ENCODE data around the gene MMP14.
A peak's percentile ranks its signal among the peaks of the same experiment; 100 is the strongest.
"Not testable (repeated sequence)": the region's sequence is repeated elsewhere in the genome, so short reads cannot be mapped to it uniquely, and the experiment has no call there.

Gene MMP14

GRCh38 chr14:22836301-22837113 is at the start of gene MMP14:
TSS of gene MMP14 (plus strand) at chr14:22836585. CDS start at chr14:22836818, 233 bp downstream.
- DNase-seq, result peak; percentile 88

GRCh38 chr14:22786685-22787084 is 49.7 kb upstream of the MMP14 start:
- no peak for DNase-seq

GRCh38 chr14:22791301-22791700 is 45.1 kb upstream of the MMP14 start:
- DNase-seq, result peak; percentile 88

- no peak for DNase-seq
These were observed 44.2 kb upstream of the MMP14 start for GRCh38 chr14:22792158-22792557.

- not testable (repeated sequence) for DNase-seq
These were observed 42.8 kb upstream of the MMP14 start for GRCh38 chr14:22793550-22793949.

GRCh38 chr14:22793976-22794375 is 42.4 kb upstream of the MMP14 start:
- no peak for DNase-seq

GRCh38 chr14:22794551-22794951 is 41.8 kb upstream of the MMP14 start:
- no peak for DNase-seq

GRCh38 chr14:22796087-22796707 is 40.2 kb upstream of the MMP14 start:
- no peak for DNase-seq

- DNase-seq, result no peak
These were observed 39.1 kb upstream of the MMP14 start for GRCh38 chr14:22797017-22797917.

GRCh38 chr14:22798528-22798927 is 37.9 kb upstream of the MMP14 start:
- no peak for DNase-seq

- no peak for DNase-seq
These were observed 36.0 kb upstream of the MMP14 start for GRCh38 chr14:22800346-22800745.

- DNase-seq, result no peak
These were observed 34.7 kb upstream of the MMP14 start for GRCh38 chr14:22801716-22802115.

GRCh38 chr14:22802860-22803686 is 33.3 kb upstream of the MMP14 start:
- DNase-seq, result no peak

GRCh38 chr14:22803687-22803974 is 32.8 kb upstream of the MMP14 start:
- DNase-seq, result no peak

GRCh38 chr14:22805235-22805634 is 31.1 kb upstream of the MMP14 start:
- DNase-seq, result not testable (repeated sequence)

- no peak for DNase-seq
These were observed 28.8 kb upstream of the MMP14 start for GRCh38 chr14:22807432-22808087.

- DNase-seq, result no peak
These were observed 27.8 kb upstream of the MMP14 start for GRCh38 chr14:22808388-22809209.

GRCh38 chr14:22811722-22812121 is 24.7 kb upstream of the MMP14 start:
- no peak for DNase-seq

GRCh38 chr14:22812744-22813143 is 23.6 kb upstream of the MMP14 start:
- no peak for DNase-seq

- no peak for DNase-seq
These were observed 23.2 kb upstream of the MMP14 start for GRCh38 chr14:22813145-22813544.

- DNase-seq, result no peak
These were observed 22.0 kb upstream of the MMP14 start for GRCh38 chr14:22814373-22814772.

Measured in HCEC 1CT (cell line).